Measurements from ENCODE around the gene TOP1. TPM values are rescaled to one million over a fixed set of nuclear protein-coding genes. Genes with fewer than 3 reads are reported as not detected.

Gene TOP1
- total and polyA plus RNA-seq, 3 experiments from 2014 or later, result 15.0 to 103 (median 98.5) TPM

- Histone ChIP-seq H3K36me3 (ENCODE audit: insufficient read depth, low read length) (no peaks in the 10 kb centered on the region), H3K9me3 (ENCODE audit: low read length) (no peaks in the 10 kb centered on the region), H3K4me3 (ENCODE audit: low read length) (peak overlapping the region; percentile 42), H3K27me3 (ENCODE audit: insufficient read depth, low read length, poor library complexity, severe bottlenecking) (no peaks in the 10 kb centered on the region), H3K27ac (ENCODE audit: low read depth, low read length) (peak overlapping the region; percentile 55), H3K4me1 (ENCODE audit: insufficient read depth, low read length) (peaks cover 69% of the 10 kb centered on the region)
- H3K9me3 Mint-ChIP-seq, result no peaks in the 10 kb centered on the region
- POLR2A ChIA-PET, result interaction anchor here (0.7 to 1.3 kb wide), 2 partner anchors 20 to 40 kb away, joined by 6 to 9 read pairs; partner anchors contain the start of gene TOP1
- peaks cover 0 to 4% (median 1%) of the 10 kb centered on the region in 3 donors for H3K36me3 Mint-ChIP-seq
- H3K4me3 Mint-ChIP-seq, result peak overlapping the region; percentile 48 to 89 (median 80)
- peak overlapping the region; percentile 71 to 94 (median 90) for H3K27ac Mint-ChIP-seq
- H3K27me3 Mint-ChIP-seq, result no peaks in the 10 kb centered on the region
- CTCF ChIA-PET, result interaction anchor here (0.9 to 2.1 kb wide), 3 partner anchors 11 to 58 kb away, joined by 4 to 7 read pairs (median 5); no protein-coding TSS in a partner anchor
- peak in 2 of 5 donors; percentile 58 to 70 for DNase-seq
- H3K4me1 Mint-ChIP-seq, result peaks cover 82 to 94% (median 93%) of the 10 kb centered on the region in 3 donors
Observed at GRCh38 chr20:41048461-41049301, 20.1 kb downstream of the TOP1 start.

- Histone ChIP-seq H3K27me3 (ENCODE audit: insufficient read depth, low read length, poor library complexity, severe bottlenecking) (no peaks in the 10 kb centered on the region), H3K4me3 (ENCODE audit: low read length) (peak overlapping the region; percentile 42), H3K4me1 (ENCODE audit: insufficient read depth, low read length) (peaks cover 70% of the 10 kb centered on the region), H3K27ac (ENCODE audit: low read depth, low read length) (peak overlapping the region; percentile 55), H3K36me3 (ENCODE audit: insufficient read depth, low read length) (no peaks in the 10 kb centered on the region), H3K9me3 (ENCODE audit: low read length) (no peaks in the 10 kb centered on the region)
- Mint-ChIP-seq H3K27ac (peak overlapping the region in 6 of 8 donors; percentile 20 to 82 (median 62)), H3K9me3 (no peaks in the 10 kb centered on the region), H3K4me3 (peak overlapping the region; percentile 7 to 81 (median 44)), H3K4me1 (peaks cover 83 to 97% (median 97%) of the 10 kb centered on the region in 3 donors), H3K36me3 (peaks cover 0 to 7% (median 4%) of the 10 kb centered on the region in 3 donors), H3K27me3 (no peaks in the 10 kb centered on the region)
- DNase-seq, result no peak
- ChIA-PET CTCF (interaction anchor here (1.2 kb wide), 1 partner anchor 46 kb away, joined by 4 read pairs; no protein-coding TSS in a partner anchor), POLR2A (interaction anchor here (0.5 kb wide), 1 partner anchor 8 kb away, joined by 5 read pairs; no protein-coding TSS in a partner anchor)
Observed at GRCh38 chr20:41049451-41049850, 20.8 kb downstream of the TOP1 start.

GRCh38 chr20:41050361-41051008 lies 21.9 kb downstream of the TOP1 start:
- ChIA-PET POLR2A (no interaction called here), CTCF (interaction anchor here (1.0 to 1.5 kb wide), 3 partner anchors 44 to 60 kb away, joined by 3 to 4 read pairs (median 3); no protein-coding TSS in a partner anchor)
- Mint-ChIP-seq H3K4me3 (peak overlapping the region in 5 of 7 donors; percentile 15 to 40 (median 20)), H3K36me3 (peaks cover 4 to 5% (median 5%) of the 10 kb centered on the region in 3 donors), H3K9me3 (no peaks in the 10 kb centered on the region), H3K4me1 (peaks cover 85 to 99% (median 96%) of the 10 kb centered on the region in 3 donors), H3K27ac (peak overlapping the region in 5 of 8 donors; percentile 28 to 43 (median 37)), H3K27me3 (no peaks in the 10 kb centered on the region)
- no peaks in the 10 kb centered on the region for H3K27me3 ChIP-seq (ENCODE audit: insufficient read depth, low read length, poor library complexity, severe bottlenecking)
- H3K4me3 ChIP-seq (ENCODE audit: low read length), result no peak overlapping the region
- H3K27ac ChIP-seq (ENCODE audit: low read depth, low read length), result peak overlapping the region; percentile 39
- H3K4me1 ChIP-seq (ENCODE audit: insufficient read depth, low read length), result peaks cover 77% of the 10 kb centered on the region
- no peaks in the 10 kb centered on the region for H3K36me3 ChIP-seq (ENCODE audit: insufficient read depth, low read length)
- no peaks in the 10 kb centered on the region for H3K9me3 ChIP-seq (ENCODE audit: low read length)
- no peak for DNase-seq

- Histone ChIP-seq H3K4me3 (ENCODE audit: low read length) (no peak overlapping the region), H3K36me3 (ENCODE audit: insufficient read depth, low read length) (no peaks in the 10 kb centered on the region), H3K9me3 (ENCODE audit: low read length) (no peaks in the 10 kb centered on the region), H3K4me1 (ENCODE audit: insufficient read depth, low read length) (peaks cover 70% of the 10 kb centered on the region), H3K27me3 (ENCODE audit: insufficient read depth, low read length, poor library complexity, severe bottlenecking) (no peaks in the 10 kb centered on the region), H3K27ac (ENCODE audit: low read depth, low read length) (peak overlapping the region; percentile 12)
- POLR2A ChIA-PET, result no interaction called here
- peak overlapping the region; percentile 27 to 77 (median 47) for H3K4me3 Mint-ChIP-seq
- CTCF ChIA-PET, result interaction anchor here (0.8 to 1.6 kb wide), 3 partner anchors 44 to 88 kb away, joined by 3 to 5 read pairs (median 3); no protein-coding TSS in a partner anchor
- no peak for DNase-seq
- no peaks in the 10 kb centered on the region for H3K9me3 Mint-ChIP-seq
- H3K36me3 Mint-ChIP-seq, result peaks cover 4 to 9% (median 8%) of the 10 kb centered on the region in 3 donors
- H3K27me3 Mint-ChIP-seq, result no peaks in the 10 kb centered on the region
- H3K27ac Mint-ChIP-seq, result peak overlapping the region in 7 of 8 donors; percentile 0 to 72 (median 37)
- peaks cover 86 to 99% (median 96%) of the 10 kb centered on the region in 3 donors for H3K4me1 Mint-ChIP-seq
Observed at GRCh38 chr20:41051009-41051825, 22.6 kb downstream of the TOP1 start.

GRCh38 chr20:41052742-41053419 lies 24.3 kb downstream of the TOP1 start:
- H3K4me3 ChIP-seq (ENCODE audit: low read length), result no peak overlapping the region
- no peaks in the 10 kb centered on the region for H3K36me3 ChIP-seq (ENCODE audit: insufficient read depth, low read length)
- H3K4me1 Mint-ChIP-seq, result peaks cover 80 to 93% (median 90%) of the 10 kb centered on the region in 3 donors
- H3K9me3 Mint-ChIP-seq, result no peaks in the 10 kb centered on the region
- H3K27me3 ChIP-seq (ENCODE audit: insufficient read depth, low read length, poor library complexity, severe bottlenecking), result no peaks in the 10 kb centered on the region
- no peaks in the 10 kb centered on the region for H3K9me3 ChIP-seq (ENCODE audit: low read length)
- H3K4me1 ChIP-seq (ENCODE audit: insufficient read depth, low read length), result peaks cover 57% of the 10 kb centered on the region
- DNase-seq, result no peak
- H3K27ac Mint-ChIP-seq, result peak overlapping the region in 2 of 8 donors; percentile 8 to 28
- no peaks in the 10 kb centered on the region for H3K27me3 Mint-ChIP-seq
- H3K4me3 Mint-ChIP-seq, result peak overlapping the region in 3 of 7 donors; percentile 1 to 7 (median 4)
- H3K36me3 Mint-ChIP-seq, result peaks cover 4 to 11% (median 9%) of the 10 kb centered on the region in 3 donors
- ChIA-PET POLR2A (no interaction called here), CTCF (interaction anchor here (1.6 kb wide), 1 partner anchor 90 kb away, joined by 5 read pairs; no protein-coding TSS in a partner anchor)
- H3K27ac ChIP-seq (ENCODE audit: low read depth, low read length), result no peak overlapping the region

- H3K4me1 Mint-ChIP-seq, result peaks cover 76 to 92% (median 89%) of the 10 kb centered on the region in 3 donors
- DNase-seq, result no peak
- H3K27me3 Mint-ChIP-seq, result no peaks in the 10 kb centered on the region
- Histone ChIP-seq H3K9me3 (ENCODE audit: low read length) (no peaks in the 10 kb centered on the region), H3K27me3 (ENCODE audit: insufficient read depth, low read length, poor library complexity, severe bottlenecking) (no peaks in the 10 kb centered on the region), H3K4me3 (ENCODE audit: low read length) (no peak overlapping the region), H3K36me3 (ENCODE audit: insufficient read depth, low read length) (no peaks in the 10 kb centered on the region), H3K27ac (ENCODE audit: low read depth, low read length) (no peak overlapping the region), H3K4me1 (ENCODE audit: insufficient read depth, low read length) (peaks cover 48% of the 10 kb centered on the region)
- ChIA-PET CTCF (interaction anchor here (0.7 to 1.2 kb wide), 2 partner anchors 16 to 130 kb away, joined by 3 read pairs; no protein-coding TSS in a partner anchor), POLR2A (no interaction called here)
- peaks cover 4 to 12% (median 9%) of the 10 kb centered on the region in 3 donors for H3K36me3 Mint-ChIP-seq
- peak overlapping the region in 1 of 8 donors; percentile 15 for H3K27ac Mint-ChIP-seq
- H3K4me3 Mint-ChIP-seq, result peak overlapping the region in 3 of 7 donors; percentile 8 to 55 (median 9)
- no peaks in the 10 kb centered on the region for H3K9me3 Mint-ChIP-seq
Observed at GRCh38 chr20:41054070-41054846, 25.6 kb downstream of the TOP1 start.

Data from CD8-positive, alpha-beta memory T cell (primary cell).